ENCODE data around the gene CCDC110. TPM values are rescaled to one million over a fixed set of nuclear protein-coding genes. Genes with fewer than 3 reads are reported as not detected.

CCDC110 gene
- total RNA-seq, 1 experiment from 2014 or later = 0.12 TPM

DNA sequence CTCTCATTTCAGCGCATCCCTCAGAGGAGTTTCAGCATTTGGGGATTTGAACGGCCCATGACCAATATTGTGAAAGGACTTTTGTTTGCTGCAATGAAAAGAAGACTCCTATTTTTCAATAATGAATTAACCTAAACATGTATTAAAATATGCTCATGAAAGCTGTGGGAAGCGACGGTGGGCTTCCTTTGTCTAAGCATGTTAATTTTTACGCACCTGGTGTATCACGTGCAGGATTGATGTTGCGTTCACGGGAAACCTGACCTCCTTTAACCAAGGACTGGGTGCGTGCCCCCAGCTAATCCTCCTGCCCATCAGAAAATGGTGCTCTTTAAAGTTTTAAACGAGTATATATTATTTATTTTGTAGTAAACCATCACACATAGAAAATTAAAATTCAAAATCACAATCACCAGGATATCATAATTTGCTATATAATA, 590 bp upstream of the CCDC110 start:
- DNase-seq (ENCODE audit: low spot score) = no peak

- DNase-seq (ENCODE audit: low spot score) = peak; percentile 18
These were observed 885 bp downstream of the CCDC110 start for GRCh38 chr4:185470501-185471195.

DNA sequence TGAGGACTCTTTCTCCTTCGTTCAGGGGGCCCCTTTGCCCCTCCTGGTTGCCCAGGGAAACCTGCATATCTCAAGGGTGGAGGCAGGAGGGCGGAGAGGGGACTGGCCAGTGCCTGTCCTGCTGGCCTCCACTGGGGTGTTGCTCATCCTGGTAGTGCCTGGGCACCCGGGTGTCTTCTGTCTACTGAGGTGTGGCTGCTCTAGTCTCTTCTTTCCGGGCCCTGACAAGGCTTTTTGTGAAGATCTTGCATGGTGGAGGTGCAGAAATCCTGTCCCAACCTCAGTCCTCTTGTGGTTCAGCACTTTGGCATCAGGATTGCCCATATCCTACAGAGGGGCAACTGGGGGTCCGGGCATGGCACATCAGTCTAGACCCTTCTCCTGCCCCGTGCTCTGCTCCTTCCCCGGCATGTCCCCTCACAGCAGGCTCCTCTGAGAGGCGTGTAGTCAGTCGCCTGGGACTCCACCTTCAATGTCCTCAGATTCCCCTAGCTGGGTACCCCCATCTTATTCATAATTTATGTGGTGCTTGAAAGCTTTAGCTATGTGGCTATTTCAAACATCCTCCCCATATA, 1.9 kb downstream of the CCDC110 start:
- DNase-seq (ENCODE audit: low spot score) = no peak

DNA sequence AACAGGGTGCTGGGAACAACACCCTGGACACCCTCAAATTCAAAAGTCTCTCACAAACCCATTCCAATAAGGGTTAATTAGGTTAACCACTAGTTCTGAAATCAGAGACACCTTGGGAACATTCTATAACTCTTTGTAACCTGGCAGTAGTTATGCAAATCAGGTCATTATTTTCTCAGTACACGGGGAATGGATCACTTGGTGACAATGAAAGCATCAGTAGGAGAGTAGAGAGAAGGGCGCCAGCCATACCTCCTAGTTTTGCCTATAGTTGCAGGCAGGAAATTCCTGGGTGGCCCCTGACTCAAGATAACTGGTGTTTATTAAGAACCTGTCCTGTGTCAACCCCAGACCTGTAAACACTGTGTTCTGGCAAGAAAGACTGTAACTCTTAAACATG, 2.5 kb downstream of the CCDC110 start:
- no peak for DNase-seq (ENCODE audit: low spot score)

GRCh38 chr4:185467991-185468390, 3.5 kb downstream of the CCDC110 start:
- DNase-seq (ENCODE audit: low spot score) = no peak

DNA sequence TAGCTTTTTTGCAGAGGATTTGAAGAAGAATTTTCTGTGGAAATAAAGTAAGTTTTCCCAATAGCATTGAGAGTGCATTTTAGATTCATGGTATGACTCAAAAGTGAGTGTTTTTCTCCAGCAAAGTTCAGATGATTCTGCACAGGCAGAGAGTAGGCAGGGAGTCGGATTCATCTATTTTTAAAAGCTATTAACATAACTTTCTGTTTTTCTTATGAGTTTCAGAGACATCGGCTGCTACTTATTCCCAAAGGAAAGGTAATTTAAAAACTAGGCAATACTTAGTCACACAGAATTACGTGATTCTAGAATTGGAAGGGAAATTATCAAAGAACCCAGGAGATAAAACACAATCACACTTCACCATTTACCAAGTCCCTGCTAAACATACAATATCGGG, 4.4 kb downstream of the CCDC110 start:
- no peak for DNase-seq (ENCODE audit: low spot score)

- no peak for DNase-seq (ENCODE audit: low spot score)
These were observed 5.8 kb downstream of the CCDC110 start for GRCh38 chr4:185465707-185466106.

DNA sequence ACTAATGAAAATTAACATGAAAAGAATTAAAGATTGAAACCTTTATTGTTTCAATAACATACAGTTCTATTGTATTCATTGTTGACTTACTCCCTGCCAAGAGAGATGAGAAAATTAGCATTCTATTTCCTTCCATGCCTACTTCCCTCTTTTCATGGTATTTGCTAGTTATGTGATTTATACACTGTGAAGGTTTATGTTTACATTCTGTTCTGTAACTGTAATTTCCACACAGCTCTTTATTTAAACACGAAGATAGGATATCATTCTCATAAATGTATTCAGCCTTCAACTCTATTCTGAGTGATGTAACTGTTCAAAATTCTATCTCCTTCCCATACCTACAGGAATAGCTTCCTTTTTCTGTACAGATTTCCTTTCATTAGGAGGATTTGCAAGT, 6.6 kb downstream of the CCDC110 start:
- DNase-seq (ENCODE audit: low spot score) = no peak

DNA sequence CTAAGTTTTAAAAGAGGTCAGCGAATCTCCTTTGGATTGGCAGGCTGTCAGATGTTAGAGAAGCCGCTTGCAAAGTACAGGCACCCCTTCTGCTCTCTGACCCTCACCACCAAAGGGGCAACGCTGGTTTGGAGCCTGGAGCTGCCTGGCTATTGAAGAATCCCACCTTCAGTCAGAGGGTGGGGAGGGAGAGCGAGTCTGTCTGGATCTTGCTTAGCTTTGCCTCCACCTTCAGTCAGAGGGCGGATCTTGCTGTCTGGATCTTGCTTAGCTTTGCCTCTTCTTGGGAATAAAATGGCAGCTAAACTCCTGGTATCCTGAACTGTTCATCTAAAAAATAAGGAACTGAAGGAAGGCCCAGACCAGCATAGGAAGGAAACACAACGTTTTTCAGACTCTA, 7.3 kb downstream of the CCDC110 start:
- no peak for DNase-seq (ENCODE audit: low spot score)

DNA sequence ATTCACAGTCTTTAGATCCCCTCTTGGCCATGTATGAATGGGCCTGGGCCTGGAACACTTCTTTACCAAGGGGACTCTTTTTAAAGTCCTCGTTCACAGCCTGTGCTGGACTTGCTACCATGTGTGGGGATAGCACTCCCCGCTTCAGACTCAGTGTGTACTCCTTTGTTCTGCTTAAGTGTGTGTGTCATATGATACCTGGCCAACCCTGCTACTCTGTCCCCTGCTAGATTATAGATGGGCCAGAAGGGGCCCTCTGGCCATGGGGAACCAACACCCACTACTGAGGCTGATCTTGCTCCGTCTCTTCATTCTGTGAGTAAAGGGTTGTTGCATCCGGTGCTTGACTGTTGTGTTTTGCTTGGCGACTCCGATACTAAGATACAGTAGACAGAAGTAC, 8.0 kb downstream of the CCDC110 start:
- DNase-seq (ENCODE audit: low spot score) = no peak

- no peak for DNase-seq (ENCODE audit: low spot score)
These were observed 10.0 kb downstream of the CCDC110 start for GRCh38 chr4:185461565-185461964.

GRCh38 chr4:185457136-185457535, 14.4 kb downstream of the CCDC110 start:
- no peak for DNase-seq (ENCODE audit: low spot score)

DNA sequence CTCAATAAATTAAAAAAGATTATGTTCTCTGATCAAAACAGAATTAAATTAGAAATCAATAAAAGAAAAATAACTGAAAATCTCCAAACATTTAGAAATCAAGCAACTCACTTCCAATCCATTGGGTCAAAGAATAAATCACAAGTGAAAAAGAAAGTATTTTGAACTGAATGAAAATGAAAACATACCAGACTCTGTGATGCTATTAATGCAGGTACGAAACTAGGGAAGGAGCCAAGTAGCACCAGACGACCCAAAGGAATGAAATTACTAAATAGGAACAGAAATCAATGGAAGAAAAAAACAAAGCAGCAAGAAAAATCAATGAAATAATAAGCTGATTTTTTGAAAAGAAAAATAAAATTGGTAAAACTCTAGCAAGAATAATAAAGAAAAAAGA, 15.4 kb downstream of the CCDC110 start:
- DNase-seq (ENCODE audit: low spot score) = no peak

GRCh38 chr4:185445209-185445608, 26.3 kb downstream of the CCDC110 start:
- DNase-seq (ENCODE audit: low spot score) = no peak

DNA sequence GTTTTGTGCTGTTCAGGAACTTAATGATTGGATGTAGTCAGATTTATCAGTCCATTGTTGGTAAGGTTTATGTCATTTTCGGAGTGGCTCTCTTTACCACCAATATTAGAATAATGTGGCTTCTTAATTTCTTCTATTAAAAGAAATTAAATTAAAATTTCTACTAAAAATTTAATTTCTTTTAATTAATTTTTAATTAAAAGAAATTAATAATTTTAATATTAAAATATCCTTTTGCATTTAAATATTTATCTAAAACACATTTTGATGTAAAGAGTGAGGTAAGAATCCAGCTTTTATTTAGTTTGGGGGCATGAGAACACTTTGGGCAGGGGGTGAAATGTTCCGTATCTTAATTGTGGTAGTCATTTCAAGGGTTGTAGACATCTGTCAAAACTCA, 30.1 kb downstream of the CCDC110 start:
- DNase-seq (ENCODE audit: low spot score) = no peak

DNA sequence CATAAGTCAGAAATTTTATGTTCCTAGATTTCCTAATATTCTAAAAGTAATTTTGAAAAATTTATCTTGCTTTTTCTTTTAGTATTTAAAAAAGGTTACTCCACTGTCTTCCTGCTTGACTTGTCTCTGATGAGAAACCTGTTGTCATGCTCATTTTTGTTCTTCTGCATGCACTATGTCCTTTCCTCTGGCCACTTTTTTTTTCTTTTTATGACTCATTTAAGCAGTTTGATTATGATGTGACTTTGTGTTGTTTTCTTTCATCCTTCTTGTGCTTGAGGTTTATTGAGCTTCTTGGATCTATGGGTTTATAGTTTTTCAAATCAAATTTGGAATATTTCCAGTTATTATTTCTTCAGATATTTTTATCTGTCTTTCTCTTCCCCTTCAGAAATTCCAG, 33.7 kb downstream of the CCDC110 start:
- no peak for DNase-seq (ENCODE audit: low spot score)

- no peak for DNase-seq (ENCODE audit: low spot score)
These were observed 36.1 kb downstream of the CCDC110 start for GRCh38 chr4:185435466-185435865.

GRCh38 chr4:185429660-185430059, 41.9 kb downstream of the CCDC110 start:
- DNase-seq (ENCODE audit: low spot score) = no peak

DNA sequence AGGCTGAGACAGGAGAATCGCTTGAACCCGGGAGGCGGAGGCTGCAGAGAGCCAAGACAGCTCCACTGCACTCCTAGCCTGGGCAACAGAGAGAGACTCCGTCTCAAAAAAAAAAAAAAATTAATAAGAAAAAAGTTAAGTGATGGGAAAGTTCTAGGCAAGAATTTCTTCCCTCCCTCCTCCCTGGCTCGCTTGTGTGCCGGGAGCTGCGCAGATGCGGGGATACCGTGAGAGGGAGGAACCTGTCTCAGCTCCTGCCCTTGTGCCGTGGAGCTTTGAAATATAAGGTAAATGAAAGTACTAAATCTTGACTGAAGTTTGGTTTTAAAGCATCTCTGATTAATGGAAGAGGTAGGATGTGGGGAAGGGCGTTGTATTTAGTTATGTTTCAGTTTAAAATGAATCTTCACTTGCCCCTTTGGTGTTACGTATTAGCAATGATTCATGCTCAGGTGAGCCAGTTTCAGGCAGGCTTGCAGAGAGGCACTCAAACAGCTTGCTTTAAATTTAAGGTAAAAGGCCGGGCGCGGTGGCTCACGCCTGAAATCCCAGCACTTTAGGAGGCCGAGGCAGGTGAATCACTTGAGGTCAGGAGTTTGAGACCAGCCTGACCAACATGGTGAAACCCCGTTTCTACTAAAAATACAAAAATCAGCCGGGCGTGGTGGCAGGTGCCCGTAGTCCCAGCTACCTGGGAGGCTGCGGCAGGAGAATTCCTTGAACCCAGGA, 44.4 kb downstream of the CCDC110 start:
- DNase-seq (ENCODE audit: low spot score) = no peak

DNA sequence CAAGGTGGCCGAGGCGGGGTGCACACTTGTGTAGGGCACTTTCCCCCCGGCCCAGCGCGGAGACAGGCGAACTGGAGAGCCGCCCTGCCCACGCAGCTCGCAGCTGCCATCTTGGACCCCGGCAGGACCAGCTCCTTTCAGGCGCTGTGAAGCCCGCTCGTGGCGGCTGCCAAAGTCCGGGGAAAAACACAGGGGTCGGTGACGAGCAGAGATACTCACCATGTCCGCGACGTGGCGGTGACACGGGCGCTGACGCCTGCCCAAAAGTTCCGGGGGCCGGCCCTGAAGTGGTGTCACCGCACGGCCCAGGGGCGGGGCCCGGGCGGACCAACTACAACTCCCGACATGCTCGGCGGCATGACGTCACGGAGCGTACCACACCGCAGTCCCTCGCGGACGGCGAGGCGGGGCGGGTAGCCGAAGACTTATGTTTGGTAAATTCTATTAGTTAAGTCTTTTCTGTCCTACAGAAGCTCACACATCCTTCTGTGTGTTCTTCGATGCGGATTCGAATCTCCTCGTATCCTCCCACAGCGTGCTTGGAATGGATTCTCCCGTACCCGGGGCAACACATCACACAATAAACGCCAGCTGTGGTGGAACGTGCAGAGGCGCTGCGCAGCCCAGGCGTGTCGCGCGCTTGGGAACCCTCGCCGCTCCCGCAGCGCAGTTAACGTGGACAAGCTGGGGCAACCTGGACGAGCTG, 45.7 kb downstream of the CCDC110 start, which contains the start of gene UFSP2:
UFSP2 (minus strand) TSS at position 318 of the 706 bp plus-strand sequence; CDS start at position 222, 96 bp downstream.
- peak; percentile 77 for DNase-seq (ENCODE audit: low spot score)

DNA sequence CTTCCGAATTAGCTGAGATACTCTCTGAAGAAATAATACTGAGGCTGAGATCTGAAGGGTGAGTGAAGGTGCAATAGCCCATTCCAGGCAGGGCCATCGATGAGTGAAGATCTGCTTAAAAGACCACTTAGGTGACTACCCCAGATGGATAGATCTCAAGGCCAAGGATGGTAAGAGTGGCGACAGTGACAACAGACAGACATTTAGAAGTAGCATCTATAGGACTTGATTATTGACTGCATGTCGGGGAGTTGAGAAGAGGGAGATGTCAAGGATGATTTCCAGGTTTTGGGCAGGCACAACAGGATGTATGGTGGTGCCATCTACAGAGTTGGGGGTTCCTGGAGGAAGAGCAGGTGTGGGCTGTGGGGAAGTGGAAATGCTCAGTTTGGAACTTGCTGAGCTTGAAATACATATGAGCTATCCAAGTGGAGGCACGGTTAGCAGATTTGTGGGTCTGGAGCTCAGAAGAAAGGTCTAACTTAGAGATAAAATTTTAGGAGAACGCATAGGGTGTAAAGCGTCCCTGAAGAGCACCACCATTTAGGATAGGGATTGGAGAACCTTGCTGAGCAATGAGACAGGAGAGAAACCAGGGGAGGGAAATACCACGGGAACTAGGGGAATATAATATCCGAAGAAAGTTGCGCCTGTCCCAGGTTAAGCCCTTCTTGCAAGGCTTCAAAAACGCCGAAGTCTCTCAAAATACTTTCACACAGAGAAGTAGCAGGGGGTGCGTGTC, 46.5 kb downstream of the CCDC110 start:
- no peak for DNase-seq (ENCODE audit: low spot score)

All from H4 (cell line).